EL (cell line): Measurements from ENCODE around the gene SERPINA4.

ENCODE experiments used
- DNase-seq: peaks from one replicate; pipeline ENCODE4 v3.0.0-alpha.2; 2016

Gene SERPINA4

DNA sequence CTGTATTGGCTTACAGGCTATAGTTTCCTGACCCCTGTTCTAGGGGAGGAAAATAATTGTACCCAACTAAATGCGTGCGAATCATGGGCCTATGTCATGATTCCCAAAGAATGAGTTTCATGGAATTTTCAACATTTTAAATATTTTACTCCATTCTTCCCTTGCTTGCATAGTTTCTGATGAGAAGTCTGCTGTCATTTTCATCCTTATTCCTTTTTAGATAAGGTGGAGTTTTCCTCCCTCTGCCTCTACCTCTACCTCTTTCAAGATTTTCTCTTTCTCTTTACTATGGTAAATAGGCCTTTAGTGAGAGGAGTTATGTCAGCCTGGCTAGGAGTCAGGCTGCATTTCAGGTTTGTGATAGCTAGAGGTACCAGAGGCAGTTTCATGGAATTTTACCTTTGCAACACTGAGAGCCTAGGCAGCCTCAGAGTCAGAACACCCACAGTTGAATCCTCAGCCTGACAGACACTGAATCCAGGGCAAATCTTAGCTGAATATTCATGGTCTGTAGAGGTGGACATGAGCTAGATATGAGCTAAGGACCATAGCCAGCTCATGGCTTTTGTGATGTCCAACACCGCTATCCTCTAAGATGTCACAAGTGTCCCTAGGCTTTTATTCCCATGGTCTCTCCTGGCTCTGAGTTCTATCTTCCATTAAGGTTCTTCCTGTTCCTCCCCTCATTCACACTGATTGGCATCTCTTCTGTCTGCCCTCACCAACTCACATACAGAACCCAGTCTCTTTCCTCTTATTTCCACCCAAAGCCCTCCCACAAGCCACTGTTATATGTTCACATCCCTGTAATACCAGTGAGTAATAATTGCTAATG lies 57.0 kb downstream of the SERPINA4 start:
- no peak for DNase-seq

DNA sequence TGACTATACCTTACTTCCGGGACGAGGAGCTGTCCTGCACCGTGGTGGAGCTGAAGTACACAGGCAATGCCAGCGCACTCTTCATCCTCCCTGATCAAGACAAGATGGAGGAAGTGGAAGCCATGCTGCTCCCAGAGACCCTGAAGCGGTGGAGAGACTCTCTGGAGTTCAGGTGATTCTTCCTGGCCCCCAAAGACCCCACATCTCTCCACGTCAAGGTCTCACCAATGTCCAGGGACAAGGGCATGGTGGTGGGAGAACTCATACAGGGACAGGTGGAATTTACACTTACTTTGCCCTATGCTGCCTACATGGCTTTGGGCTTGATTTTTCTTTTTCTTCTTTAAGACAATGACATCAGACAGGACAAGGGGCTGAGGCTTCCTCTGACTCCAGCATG lies 58.1 kb downstream of the SERPINA4 start:
- no peak for DNase-seq
